Hindlimb muscle (tissue), 1 donor: Measurements from ENCODE around the gene DUXA. TPM values are rescaled to one million over a fixed set of nuclear protein-coding genes. Genes with fewer than 3 reads are reported as not detected.

Source experiments
- DNase-seq: peaks from one replicate; pipeline ENCODE4 v3.0.0-alpha.2; 2013
- polyA plus RNA-seq: library from polyadenylated mRNA; unstranded; fragments of 120-200 nt; gene quantifications from one replicate; pipeline ENCODE4 v1.2.1, GENCODE V29; 2013; ENCODE audit not compliant: insufficient read length

Gene DUXA
- polyA plus RNA-seq, 1 donor = not detected

- no peak for DNase-seq
These were observed 61.1 kb downstream of the DUXA start for GRCh38 chr19:57105976-57106721.

Other genes with a start within 250 kb of the DUXA start
- gene USP29, start 47.5 kb downstream of the DUXA start, polyA plus RNA-seq = not detected
- not detected for gene ZIM3, start 22.3 kb downstream of the DUXA start, polyA plus RNA-seq
- 13.7 TPM for gene ZNF264, start 24.0 kb upstream of the DUXA start, polyA plus RNA-seq
- gene AURKC, start 63.5 kb upstream of the DUXA start, polyA plus RNA-seq = 0.66 TPM
- 4.9 TPM for gene ZNF805, start 73.1 kb upstream of the DUXA start, polyA plus RNA-seq
- 4.5 TPM for gene ZNF460, start 113.0 kb upstream of the DUXA start, polyA plus RNA-seq
- 7.4 TPM for gene ZNF543, start 153.0 kb upstream of the DUXA start, polyA plus RNA-seq
- gene ZNF304, start 183.8 kb upstream of the DUXA start, polyA plus RNA-seq = 9.5 TPM
- 12.1 TPM for gene TRAPPC2B, start 196.1 kb upstream of the DUXA start, polyA plus RNA-seq
- 2.6 TPM for gene ZNF547, start 196.1 kb upstream of the DUXA start, polyA plus RNA-seq
- gene ZNF548, start 222.4 kb upstream of the DUXA start, polyA plus RNA-seq = 15.6 TPM
- gene ZNF17, start 243.7 kb upstream of the DUXA start, polyA plus RNA-seq = 7.3 TPM